GM23338 (cell line): ENCODE results near the gene MLF1. TPM values are rescaled to one million over a fixed set of nuclear protein-coding genes. Genes with fewer than 3 reads are reported as not detected.

ENCODE experiments used
- ATAC-seq: fragments of 200-7000 bp; cut with Tn5 transposase; 3 replicates; pipeline ENCODE4 v1.9.1; 2020
- DNase-seq: peaks from one replicate; pipeline ENCODE4 v3.0.0-alpha.2; 2015; ENCODE audit warnings: low spot score
- H2AFZ ChIP-seq: fragments of 200-600 bp; sonication (generic); 2 replicates; pipeline ENCODE4 v1.8.0; 2016; ENCODE audit warnings: antibody characterized with exemption, mild to moderate bottlenecking, moderate library complexity
- H3F3A ChIP-seq: fragments of 200-600 bp; sonication (generic); replicated peaks from 2 replicates; pipeline ENCODE4 v1.8.0; 2017; ENCODE audit warnings: antibody characterized with exemption, mixed run types, low read depth
- H3K27ac ChIP-seq: fragments of 200-600 bp; sonication (generic); 2 replicates; pipeline ENCODE4 v1.6.1; 2016; ENCODE audit warnings: low read depth
- H3K27me3 ChIP-seq: fragments of 200-600 bp; sonication (generic); 2 replicates; pipeline ENCODE4 v1.8.0; 2016; ENCODE audit warnings: mild to moderate bottlenecking, mixed run types, moderate library complexity; ENCODE audit not compliant: insufficient read depth
- H3K36me3 ChIP-seq: fragments of 200-600 bp; sonication (generic); 2 replicates; pipeline ENCODE4 v1.8.0; 2016; ENCODE audit warnings: mild to moderate bottlenecking; ENCODE audit not compliant: insufficient read depth
- H3K4me1 ChIP-seq: fragments of 200-600 bp; sonication (generic); 2 replicates; pipeline ENCODE4 v1.8.0; 2016; ENCODE audit warnings: mild to moderate bottlenecking, moderate library complexity; ENCODE audit not compliant: insufficient read depth
- H3K4me2 ChIP-seq: fragments of 200-600 bp; sonication (generic); 2 replicates; pipeline ENCODE4 v1.7.1; 2017; ENCODE audit warnings: mixed run types
- H3K4me3 ChIP-seq: fragments of 200-600 bp; sonication (generic); 2 replicates; pipeline ENCODE4 v1.6.1; 2016; ENCODE audit warnings: mixed run types
- H3K79me2 ChIP-seq: fragments of 200-600 bp; sonication (generic); replicated peaks from 2 replicates; pipeline ENCODE4 v1.8.0; 2017; ENCODE audit warnings: mild to moderate bottlenecking; ENCODE audit not compliant: insufficient read depth
- H3K9me2 ChIP-seq: fragments of 200-600 bp; sonication (generic); 2 replicates; pipeline ENCODE4 v1.8.0; 2017; ENCODE audit not compliant: insufficient read depth
- H4K20me1 ChIP-seq: fragments of 200-600 bp; sonication (generic); replicated peaks from 2 replicates; pipeline ENCODE4 v1.8.0; 2017; ENCODE audit warnings: mild to moderate bottlenecking; ENCODE audit not compliant: insufficient read depth
- H3K27ac Mint-ChIP-seq: 2 replicates; pipeline ENCODE4 v1.8.0; 2020; ENCODE audit warnings: inconsistent platforms, mild to moderate bottlenecking, moderate library complexity, mixed read lengths
- H3K27me3 Mint-ChIP-seq: 3 replicates; pipeline ENCODE4 v1.8.0; 2022; ENCODE audit warnings: low read depth, mild to moderate bottlenecking, moderate library complexity, mixed read lengths, inconsistent platforms; ENCODE audit not compliant: insufficient read depth, poor library complexity
- H3K36me3 Mint-ChIP-seq: 3 replicates; pipeline ENCODE4 v1.8.0; 2021; ENCODE audit warnings: low read depth, mild to moderate bottlenecking, inconsistent platforms, moderate library complexity, mixed read lengths
- H3K4me1 Mint-ChIP-seq: 3 replicates; pipeline ENCODE4 v1.8.0; 2020; ENCODE audit warnings: mild to moderate bottlenecking, inconsistent platforms, mixed read lengths
- H3K4me3 Mint-ChIP-seq: 3 replicates; pipeline ENCODE4 v1.8.0; 2021; ENCODE audit warnings: moderate library complexity, mild to moderate bottlenecking, inconsistent platforms, mixed read lengths
- H3K9me3 Mint-ChIP-seq: 3 replicates; pipeline ENCODE4 v1.8.0; 2020; ENCODE audit warnings: moderate library complexity, mild to moderate bottlenecking, inconsistent platforms, mixed read lengths
- CREB1 ChIP-seq: fragments of 250-450 bp; sonication (Bioruptor Pico); IDR thresholded peaks from 2 replicates; pipeline ENCODE4 v1.5.0; 2020; ENCODE audit warnings: low read depth, mild to moderate bottlenecking, moderate library complexity
- EZH2 ChIP-seq: fragments of 200-600 bp; sonication (generic); IDR thresholded peaks from one replicate; pipeline ENCODE4 v1.8.0; 2017; ENCODE audit warnings: antibody characterized with exemption, mild to moderate bottlenecking, low read depth; ENCODE audit not compliant: unreplicated experiment
- EZH2phosphoT487 ChIP-seq: fragments of 200-600 bp; sonication (generic); IDR thresholded peaks from one replicate; pipeline ENCODE4 v1.8.1; 2018; ENCODE audit warnings: antibody characterized with exemption; ENCODE audit not compliant: unreplicated experiment
- POLR2AphosphoS5 ChIP-seq: IDR thresholded peaks from 2 replicates; pipeline ENCODE4 v1.6.1; 2016; ENCODE audit warnings: antibody characterized with exemption, low read depth
- STAT1 ChIP-seq: IDR thresholded peaks from one replicate; pipeline ENCODE4 v1.6.1; 2016; ENCODE audit warnings: antibody characterized with exemption; ENCODE audit not compliant: unreplicated experiment
- ZNF114 ChIP-seq: fragments of 250-450 bp; sonication (Bioruptor Pico); IDR thresholded peaks from 2 replicates; pipeline ENCODE4 v1.5.0; 2020; ENCODE audit warnings: mild to moderate bottlenecking, moderate library complexity
- ZNF331 ChIP-seq: fragments of 250-450 bp; sonication (Bioruptor Pico); IDR thresholded peaks from 2 replicates; pipeline ENCODE4 v1.5.0; 2020; ENCODE audit warnings: low read depth, mild to moderate bottlenecking, moderate library complexity
- polyA plus RNA-seq: library from polyadenylated mRNA; unstranded; fragments of >200 nt; fragmentation: Nextera tagmentation; extraction: Ambion mirVana; gene quantifications from 2 replicates; pipeline ENCODE4 v1.2.1, GENCODE V29; 2016
- total RNA-seq: library from RNA; depleted of rRNA; stranded (reverse); fragments of >200 nt; shearing (Covaris generic); gene quantifications from 2 replicates; pipeline ENCODE4 v1.2.3, GENCODE V29; 2014
- TF ChIP-seq, protein P1 (sequence below), 2 experiments: fragments of 200-600 bp in 1 of 2; sonication (generic) in 1 of 2; conservative IDR thresholded peaks; 2 replicates each; pipeline versions ENCODE4 v1.5.1 to v1.6.1; 2016 to 2017; ENCODE audit warnings: antibody characterized with exemption in 2 of 2, low read depth in 2 of 2, mild to moderate bottlenecking in 2 of 2, moderate library complexity in 1 of 2
- TF ChIP-seq, protein P2 (sequence below): IDR thresholded peaks from one replicate; pipeline ENCODE4 v1.6.1; 2018; ENCODE audit warnings: antibody characterized with exemption; ENCODE audit not compliant: unreplicated experiment
- TF ChIP-seq, protein P3 (sequence below): fragments of 250-450 bp; sonication (Bioruptor Pico); IDR thresholded peaks from 2 replicates; pipeline ENCODE4 v1.5.0; 2020; ENCODE audit warnings: mild to moderate bottlenecking, moderate library complexity

The MLF1 gene
- total and polyA plus RNA-seq, 2 experiments from 2014 or later = 36.6 to 63.6 TPM

DNA sequence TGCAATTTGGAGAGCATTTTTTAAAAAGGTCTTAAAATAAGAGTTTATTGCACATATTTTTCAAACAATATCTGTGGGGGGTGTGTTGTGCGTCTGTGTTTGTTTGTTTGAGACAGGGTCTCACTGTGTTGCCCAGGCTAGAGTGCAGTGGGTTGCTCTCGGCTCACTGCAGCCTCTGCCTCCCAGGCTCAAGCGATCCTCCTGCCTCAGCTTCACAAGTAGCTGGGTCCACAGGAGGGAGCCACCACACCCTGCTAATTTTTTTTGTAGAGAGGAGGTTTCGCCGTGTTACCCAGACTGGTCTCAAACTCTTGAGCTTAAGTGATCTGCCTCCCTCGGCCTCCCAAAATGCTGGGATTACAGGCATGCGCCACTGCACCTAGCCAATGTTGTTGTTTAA is 2.7 kb downstream of the MLF1 start:
- DNase-seq = peak; percentile 47
- H3K36me3 Mint-ChIP-seq = no peaks in the 10 kb centered on the region; the same call in 2 of the 3 replicates
- H3K4me3 Mint-ChIP-seq = no peak overlapping the region
- Histone ChIP-seq H3K36me3 (no peaks in the 10 kb centered on the region), H3K4me3 (no peak overlapping the region), H4K20me1 (no peaks in the 10 kb centered on the region; the same call in 1 of the 2 replicates), H3K27me3 (peaks cover 14% of the 10 kb centered on the region), H3F3A (no peaks in the 10 kb centered on the region), H3K4me1 (peaks cover 20% of the 10 kb centered on the region), H3K4me2 (no peak overlapping the region), H3K9me2 (no peaks in the 10 kb centered on the region), H3K79me2 (peaks cover 25% of the 10 kb centered on the region; the same call in 1 of the 2 replicates), H3K27ac (no peak overlapping the region), H2AFZ (no peak overlapping the region)
- peaks cover 25% of the 10 kb centered on the region for H3K27me3 Mint-ChIP-seq
- ATAC-seq = no peak
- peaks cover 9% of the 10 kb centered on the region; the same call in 2 of the 3 replicates for H3K9me3 Mint-ChIP-seq
- H3K4me1 Mint-ChIP-seq = peaks cover 16% of the 10 kb centered on the region; the same call in 2 of the 3 replicates
- TF ChIP-seq CREB1 (CRISPR knock-in tag) = no peak
- TF ChIP-seq, protein P1, sequence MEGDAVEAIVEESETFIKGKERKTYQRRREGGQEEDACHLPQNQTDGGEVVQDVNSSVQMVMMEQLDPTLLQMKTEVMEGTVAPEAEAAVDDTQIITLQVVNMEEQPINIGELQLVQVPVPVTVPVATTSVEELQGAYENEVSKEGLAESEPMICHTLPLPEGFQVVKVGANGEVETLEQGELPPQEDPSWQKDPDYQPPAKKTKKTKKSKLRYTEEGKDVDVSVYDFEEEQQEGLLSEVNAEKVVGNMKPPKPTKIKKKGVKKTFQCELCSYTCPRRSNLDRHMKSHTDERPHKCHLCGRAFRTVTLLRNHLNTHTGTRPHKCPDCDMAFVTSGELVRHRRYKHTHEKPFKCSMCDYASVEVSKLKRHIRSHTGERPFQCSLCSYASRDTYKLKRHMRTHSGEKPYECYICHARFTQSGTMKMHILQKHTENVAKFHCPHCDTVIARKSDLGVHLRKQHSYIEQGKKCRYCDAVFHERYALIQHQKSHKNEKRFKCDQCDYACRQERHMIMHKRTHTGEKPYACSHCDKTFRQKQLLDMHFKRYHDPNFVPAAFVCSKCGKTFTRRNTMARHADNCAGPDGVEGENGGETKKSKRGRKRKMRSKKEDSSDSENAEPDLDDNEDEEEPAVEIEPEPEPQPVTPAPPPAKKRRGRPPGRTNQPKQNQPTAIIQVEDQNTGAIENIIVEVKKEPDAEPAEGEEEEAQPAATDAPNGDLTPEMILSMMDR (conservative IDR thresholded peaks at IDR 0.05; ENCODE audit: low read depth in 2 of 2) = peak; percentile 37 to 57; a peak in 2 of 4 replicates
- TF ChIP-seq ZNF331 (CRISPR knock-in tag) = no peak
- no peak for TF ChIP-seq POLR2AphosphoS5
- no peak for TF ChIP-seq EZH2phosphoT487
- no peak for TF ChIP-seq EZH2
- no peak overlapping the region for H3K27ac Mint-ChIP-seq

DNA sequence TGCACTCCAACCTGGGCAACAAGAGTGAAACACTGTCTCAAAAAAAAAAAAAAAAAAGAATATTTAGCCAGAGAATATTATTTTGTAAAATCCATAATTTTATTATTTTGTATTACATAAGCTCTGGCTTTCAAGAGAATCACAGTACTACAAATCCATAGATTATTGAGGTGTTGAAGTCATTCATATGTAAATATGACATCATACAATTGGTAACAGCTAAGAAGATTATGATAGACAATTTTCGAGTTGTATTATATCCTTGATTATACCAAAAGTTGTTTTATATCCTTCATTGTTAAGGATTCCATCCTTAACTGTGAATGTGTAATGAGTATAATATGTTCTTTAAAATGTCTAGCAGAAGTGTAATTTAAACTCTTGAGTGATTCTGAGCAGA is 3.7 kb downstream of the MLF1 start:
- Histone ChIP-seq H3K4me2 (peak overlapping the region; percentile 44; the same call in 1 of the 2 replicates), H2AFZ (no peak overlapping the region), H3K36me3 (no peaks in the 10 kb centered on the region), H3K27ac (no peak overlapping the region), H3F3A (no peaks in the 10 kb centered on the region), H3K4me1 (peaks cover 20% of the 10 kb centered on the region), H3K27me3 (peaks cover 14% of the 10 kb centered on the region), H3K9me2 (no peaks in the 10 kb centered on the region), H4K20me1 (no peaks in the 10 kb centered on the region; the same call in 1 of the 2 replicates), H3K4me3 (no peak overlapping the region), H3K79me2 (peaks cover 33% of the 10 kb centered on the region)
- Mint-ChIP-seq H3K9me3 (peaks cover 9% of the 10 kb centered on the region; the same call in 2 of the 3 replicates), H3K27ac (no peak overlapping the region), H3K27me3 (peaks cover 25% of the 10 kb centered on the region), H3K4me1 (peaks cover 16% of the 10 kb centered on the region; the same call in 2 of the 3 replicates), H3K36me3 (no peaks in the 10 kb centered on the region; the same call in 2 of the 3 replicates), H3K4me3 (no peak overlapping the region)
- DNase-seq (no peak), ATAC-seq (no peak)
- TF ChIP-seq POLR2AphosphoS5 = no peak
- TF ChIP-seq, protein P2, sequence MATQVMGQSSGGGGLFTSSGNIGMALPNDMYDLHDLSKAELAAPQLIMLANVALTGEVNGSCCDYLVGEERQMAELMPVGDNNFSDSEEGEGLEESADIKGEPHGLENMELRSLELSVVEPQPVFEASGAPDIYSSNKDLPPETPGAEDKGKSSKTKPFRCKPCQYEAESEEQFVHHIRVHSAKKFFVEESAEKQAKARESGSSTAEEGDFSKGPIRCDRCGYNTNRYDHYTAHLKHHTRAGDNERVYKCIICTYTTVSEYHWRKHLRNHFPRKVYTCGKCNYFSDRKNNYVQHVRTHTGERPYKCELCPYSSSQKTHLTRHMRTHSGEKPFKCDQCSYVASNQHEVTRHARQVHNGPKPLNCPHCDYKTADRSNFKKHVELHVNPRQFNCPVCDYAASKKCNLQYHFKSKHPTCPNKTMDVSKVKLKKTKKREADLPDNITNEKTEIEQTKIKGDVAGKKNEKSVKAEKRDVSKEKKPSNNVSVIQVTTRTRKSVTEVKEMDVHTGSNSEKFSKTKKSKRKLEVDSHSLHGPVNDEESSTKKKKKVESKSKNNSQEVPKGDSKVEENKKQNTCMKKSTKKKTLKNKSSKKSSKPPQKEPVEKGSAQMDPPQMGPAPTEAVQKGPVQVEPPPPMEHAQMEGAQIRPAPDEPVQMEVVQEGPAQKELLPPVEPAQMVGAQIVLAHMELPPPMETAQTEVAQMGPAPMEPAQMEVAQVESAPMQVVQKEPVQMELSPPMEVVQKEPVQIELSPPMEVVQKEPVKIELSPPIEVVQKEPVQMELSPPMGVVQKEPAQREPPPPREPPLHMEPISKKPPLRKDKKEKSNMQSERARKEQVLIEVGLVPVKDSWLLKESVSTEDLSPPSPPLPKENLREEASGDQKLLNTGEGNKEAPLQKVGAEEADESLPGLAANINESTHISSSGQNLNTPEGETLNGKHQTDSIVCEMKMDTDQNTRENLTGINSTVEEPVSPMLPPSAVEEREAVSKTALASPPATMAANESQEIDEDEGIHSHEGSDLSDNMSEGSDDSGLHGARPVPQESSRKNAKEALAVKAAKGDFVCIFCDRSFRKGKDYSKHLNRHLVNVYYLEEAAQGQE = no peak
- no peak for TF ChIP-seq EZH2phosphoT487
- TF ChIP-seq, protein P3, sequence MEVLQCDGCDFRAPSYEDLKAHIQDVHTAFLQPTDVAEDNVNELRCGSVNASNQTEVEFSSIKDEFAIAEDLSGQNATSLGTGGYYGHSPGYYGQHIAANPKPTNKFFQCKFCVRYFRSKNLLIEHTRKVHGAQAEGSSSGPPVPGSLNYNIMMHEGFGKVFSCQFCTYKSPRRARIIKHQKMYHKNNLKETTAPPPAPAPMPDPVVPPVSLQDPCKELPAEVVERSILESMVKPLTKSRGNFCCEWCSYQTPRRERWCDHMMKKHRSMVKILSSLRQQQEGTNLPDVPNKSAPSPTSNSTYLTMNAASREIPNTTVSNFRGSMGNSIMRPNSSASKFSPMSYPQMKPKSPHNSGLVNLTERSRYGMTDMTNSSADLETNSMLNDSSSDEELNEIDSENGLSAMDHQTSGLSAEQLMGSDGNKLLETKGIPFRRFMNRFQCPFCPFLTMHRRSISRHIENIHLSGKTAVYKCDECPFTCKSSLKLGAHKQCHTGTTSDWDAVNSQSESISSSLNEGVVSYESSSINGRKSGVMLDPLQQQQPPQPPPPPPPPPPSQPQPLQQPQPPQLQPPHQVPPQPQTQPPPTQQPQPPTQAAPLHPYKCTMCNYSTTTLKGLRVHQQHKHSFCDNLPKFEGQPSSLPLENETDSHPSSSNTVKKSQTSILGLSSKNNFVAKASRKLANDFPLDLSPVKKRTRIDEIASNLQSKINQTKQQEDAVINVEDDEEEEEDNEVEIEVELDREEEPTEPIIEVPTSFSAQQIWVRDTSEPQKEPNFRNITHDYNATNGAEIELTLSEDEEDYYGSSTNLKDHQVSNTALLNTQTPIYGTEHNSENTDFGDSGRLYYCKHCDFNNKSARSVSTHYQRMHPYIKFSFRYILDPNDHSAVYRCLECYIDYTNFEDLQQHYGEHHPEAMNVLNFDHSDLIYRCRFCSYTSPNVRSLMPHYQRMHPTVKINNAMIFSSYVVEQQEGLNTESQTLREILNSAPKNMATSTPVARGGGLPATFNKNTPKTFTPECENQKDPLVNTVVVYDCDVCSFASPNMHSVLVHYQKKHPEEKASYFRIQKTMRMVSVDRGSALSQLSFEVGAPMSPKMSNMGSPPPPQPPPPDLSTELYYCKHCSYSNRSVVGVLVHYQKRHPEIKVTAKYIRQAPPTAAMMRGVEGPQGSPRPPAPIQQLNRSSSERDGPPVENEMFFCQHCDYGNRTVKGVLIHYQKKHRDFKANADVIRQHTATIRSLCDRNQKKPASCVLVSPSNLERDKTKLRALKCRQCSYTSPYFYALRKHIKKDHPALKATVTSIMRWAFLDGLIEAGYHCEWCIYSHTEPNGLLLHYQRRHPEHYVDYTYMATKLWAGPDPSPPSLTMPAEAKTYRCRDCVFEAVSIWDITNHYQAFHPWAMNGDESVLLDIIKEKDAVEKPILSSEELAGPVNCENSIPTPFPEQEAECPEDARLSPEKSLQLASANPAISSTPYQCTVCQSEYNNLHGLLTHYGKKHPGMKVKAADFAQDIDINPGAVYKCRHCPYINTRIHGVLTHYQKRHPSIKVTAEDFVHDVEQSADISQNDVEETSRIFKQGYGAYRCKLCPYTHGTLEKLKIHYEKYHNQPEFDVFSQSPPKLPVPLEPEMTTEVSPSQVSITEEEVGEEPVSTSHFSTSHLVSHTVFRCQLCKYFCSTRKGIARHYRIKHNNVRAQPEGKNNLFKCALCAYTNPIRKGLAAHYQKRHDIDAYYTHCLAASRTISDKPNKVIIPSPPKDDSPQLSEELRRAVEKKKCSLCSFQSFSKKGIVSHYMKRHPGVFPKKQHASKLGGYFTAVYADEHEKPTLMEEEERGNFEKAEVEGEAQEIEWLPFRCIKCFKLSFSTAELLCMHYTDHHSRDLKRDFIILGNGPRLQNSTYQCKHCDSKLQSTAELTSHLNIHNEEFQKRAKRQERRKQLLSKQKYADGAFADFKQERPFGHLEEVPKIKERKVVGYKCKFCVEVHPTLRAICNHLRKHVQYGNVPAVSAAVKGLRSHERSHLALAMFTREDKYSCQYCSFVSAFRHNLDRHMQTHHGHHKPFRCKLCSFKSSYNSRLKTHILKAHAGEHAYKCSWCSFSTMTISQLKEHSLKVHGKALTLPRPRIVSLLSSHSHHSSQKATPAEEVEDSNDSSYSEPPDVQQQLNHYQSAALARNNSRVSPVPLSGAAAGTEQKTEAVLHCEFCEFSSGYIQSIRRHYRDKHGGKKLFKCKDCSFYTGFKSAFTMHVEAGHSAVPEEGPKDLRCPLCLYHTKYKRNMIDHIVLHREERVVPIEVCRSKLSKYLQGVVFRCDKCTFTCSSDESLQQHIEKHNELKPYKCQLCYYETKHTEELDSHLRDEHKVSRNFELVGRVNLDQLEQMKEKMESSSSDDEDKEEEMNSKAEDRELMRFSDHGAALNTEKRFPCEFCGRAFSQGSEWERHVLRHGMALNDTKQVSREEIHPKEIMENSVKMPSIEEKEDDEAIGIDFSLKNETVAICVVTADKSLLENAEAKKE (CRISPR knock-in tag) = no peak
- no peak for TF ChIP-seq ZNF114 (CRISPR knock-in tag)
- no peak for TF ChIP-seq STAT1
- TF ChIP-seq EZH2 = no peak
